GM06990 (cell line): Measurements from ENCODE around the gene ACSL3.

Experiments
- DNase-seq: peaks from one replicate; pipeline ENCODE4 v3.0.0-alpha.2; 2011; ENCODE audit not compliant: insufficient read length; ENCODE audit errors: extremely low read depth
- H3K27me3 ChIP-seq: replicated peaks from 2 replicates; pipeline ENCODE4 v1.6.0; 2011; ENCODE audit warnings: low read length; ENCODE audit not compliant: control insufficient read depth, insufficient read depth
- H3K36me3 ChIP-seq: 2 replicates; pipeline ENCODE4 v1.5.1; 2011; ENCODE audit warnings: low read length; ENCODE audit not compliant: control insufficient read depth, insufficient read depth
- H3K4me3 ChIP-seq: replicated peaks from 2 replicates; pipeline ENCODE4 v1.5.1; 2011; ENCODE audit warnings: low read depth, mild to moderate bottlenecking, control low read depth, low read length
- CTCF ChIP-seq: IDR thresholded peaks from 2 replicates; pipeline ENCODE4 v1.5.1; 2011; ENCODE audit warnings: low read length, control low read depth, mild to moderate bottlenecking, inconsistent platforms; ENCODE audit not compliant: insufficient read depth, poor library complexity, severe bottlenecking

The ACSL3 gene

DNA sequence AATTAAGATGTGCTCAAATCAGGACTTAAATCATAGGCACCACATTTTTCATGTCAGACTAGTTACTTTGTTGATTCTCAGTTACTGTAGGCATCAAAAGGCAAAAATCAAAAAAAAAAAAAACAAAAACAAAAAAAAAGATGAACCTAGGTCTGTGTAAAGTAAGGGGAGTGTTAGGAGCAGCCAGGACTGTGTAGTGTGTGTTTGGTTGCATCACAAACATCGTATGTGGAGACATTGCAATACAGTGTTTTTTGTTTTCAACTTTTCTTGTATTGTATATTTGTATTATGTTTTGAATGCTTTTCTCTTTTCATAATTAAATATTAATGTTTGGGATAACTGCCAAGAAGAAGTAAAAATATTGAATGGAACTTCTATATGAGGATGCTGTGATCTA, 82.1 kb downstream of the ACSL3 start:
- no peak for DNase-seq
- Histone ChIP-seq H3K27me3 (no peaks in the 10 kb centered on the region), H3K36me3 (no peaks in the 10 kb centered on the region; the same call in 1 of the 2 replicates), H3K4me3 (no peak overlapping the region)
- no peak for TF ChIP-seq CTCF

DNA sequence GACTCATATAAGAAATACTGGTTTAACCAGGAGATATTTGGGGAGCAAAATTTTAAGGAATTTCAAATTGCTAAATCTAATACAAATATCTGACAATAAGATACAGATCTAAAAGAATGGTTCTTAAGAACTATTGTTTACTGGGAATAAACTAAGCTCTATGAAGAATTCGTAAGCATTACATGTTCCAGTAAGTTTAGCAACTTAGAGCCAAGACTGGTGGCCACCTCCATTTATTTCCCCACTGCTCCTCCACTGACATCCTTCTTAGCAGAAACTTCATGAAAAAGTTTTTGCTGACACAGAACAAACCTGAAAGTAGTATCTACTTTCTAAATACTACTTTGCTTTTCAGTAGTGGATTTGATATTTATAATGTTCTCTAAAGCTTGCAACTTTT, 83.0 kb downstream of the ACSL3 start:
- no peak overlapping the region for H3K4me3 ChIP-seq

GRCh38 chr2:222944552-222944951, 83.7 kb downstream of the ACSL3 start:
- Histone ChIP-seq H3K4me3 (no peak overlapping the region), H3K36me3 (no peaks in the 10 kb centered on the region; the same call in 1 of the 2 replicates), H3K27me3 (no peaks in the 10 kb centered on the region)
- TF ChIP-seq CTCF = no peak
- no peak for DNase-seq

More for the DNA sequence above, 83.0 kb downstream of the ACSL3 start:
- Histone ChIP-seq H3K36me3 (no peaks in the 10 kb centered on the region; the same call in 1 of the 2 replicates), H3K27me3 (no peaks in the 10 kb centered on the region)
- DNase-seq = no peak
- TF ChIP-seq CTCF = no peak

DNA sequence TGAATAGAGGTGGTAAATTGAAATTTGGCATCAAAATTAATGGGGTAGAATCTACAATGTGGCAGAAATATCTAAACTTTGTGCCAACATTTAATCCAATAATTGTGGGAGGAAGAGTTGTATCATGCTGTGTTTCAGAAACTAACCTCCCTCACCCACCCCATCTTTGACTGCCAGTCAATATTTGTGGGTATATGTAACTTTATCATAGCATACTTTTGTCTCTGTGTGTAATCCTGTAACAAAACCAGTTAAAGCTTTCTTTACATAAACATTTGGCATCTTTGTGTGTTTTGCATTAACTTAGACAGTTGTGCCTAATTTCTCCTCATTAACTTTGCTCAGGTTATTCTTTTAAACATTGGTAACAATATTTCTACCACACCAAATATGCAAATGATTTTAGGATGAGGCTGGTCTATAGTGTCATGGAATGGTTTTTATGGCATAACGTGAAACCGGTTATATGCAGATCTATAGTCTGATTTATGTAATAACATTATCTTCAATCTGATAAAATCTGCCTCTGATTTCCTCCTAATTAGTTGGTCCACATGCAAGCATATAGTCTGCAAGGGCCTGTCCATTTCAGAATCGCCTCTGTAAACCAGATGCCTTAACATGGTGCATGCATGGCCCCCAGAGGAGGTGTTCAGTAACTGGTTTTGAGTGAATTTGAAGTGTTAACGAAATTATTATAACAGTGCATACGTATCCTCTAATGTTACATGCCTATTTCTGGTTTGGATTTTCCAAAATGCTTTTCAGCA, 84.3 kb downstream of the ACSL3 start:
- no peak for DNase-seq
- TF ChIP-seq CTCF = no peak
- no peaks in the 10 kb centered on the region; the same call in 1 of the 2 replicates for H3K36me3 ChIP-seq
- no peaks in the 10 kb centered on the region for H3K27me3 ChIP-seq
- no peak overlapping the region for H3K4me3 ChIP-seq

GRCh38 chr2:222945887-222946286, 85.1 kb downstream of the ACSL3 start:
- Histone ChIP-seq H3K27me3 (no peaks in the 10 kb centered on the region), H3K4me3 (no peak overlapping the region), H3K36me3 (no peaks in the 10 kb centered on the region; the same call in 1 of the 2 replicates)
- no peak for TF ChIP-seq CTCF
- no peak for DNase-seq
